Middle frontal gyrus (tissue), 1 donor: ENCODE measurements around the gene FITM1.

Source experiments
- DNase-seq: peaks from one replicate; pipeline ENCODE4 v3.0.0-alpha.2; 2015; ENCODE audit warnings: low spot score; ENCODE audit errors: extremely low spot score

FITM1 gene

DNA sequence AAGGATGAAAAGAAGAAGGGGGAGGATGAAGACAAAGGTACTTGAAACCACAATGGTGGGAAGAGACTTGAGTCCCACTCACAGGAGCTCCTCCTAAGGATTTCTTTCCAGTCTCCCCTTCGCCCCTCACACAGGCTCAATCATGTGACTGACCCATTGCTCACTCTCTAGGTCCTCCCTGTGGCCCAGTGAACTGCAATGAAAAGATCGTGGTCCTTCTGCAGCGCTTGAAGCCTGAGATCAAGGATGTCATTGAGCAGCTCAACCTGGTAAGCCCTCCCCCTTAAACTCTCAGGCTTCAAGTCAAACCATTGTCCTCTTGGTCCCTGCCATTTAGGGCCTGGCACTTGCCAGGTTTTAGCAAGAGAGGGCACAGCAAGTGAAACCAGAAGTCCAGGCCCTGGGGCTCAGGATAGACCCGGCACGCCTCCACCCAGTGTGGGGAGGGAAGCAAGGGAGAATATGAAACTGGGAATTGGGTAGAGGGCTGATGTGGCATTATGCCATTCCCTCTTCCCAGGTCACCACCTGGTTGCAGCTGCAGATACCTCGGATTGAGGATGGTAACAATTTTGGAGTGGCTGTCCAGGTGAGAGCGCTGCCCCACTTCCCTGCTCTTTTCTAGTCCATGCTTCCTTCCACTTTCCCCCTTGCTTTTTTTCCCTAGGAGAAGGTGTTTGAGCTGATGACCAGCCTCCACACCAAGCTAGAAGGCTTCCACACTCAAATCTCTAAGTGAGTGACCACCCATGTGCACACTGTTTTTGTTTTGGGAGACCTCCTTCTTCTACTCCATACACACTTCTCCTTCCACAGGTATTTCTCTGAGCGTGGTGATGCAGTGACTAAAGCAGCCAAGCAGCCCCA, 7.3 kb downstream of the FITM1 start:
- no peak for DNase-seq

DNA sequence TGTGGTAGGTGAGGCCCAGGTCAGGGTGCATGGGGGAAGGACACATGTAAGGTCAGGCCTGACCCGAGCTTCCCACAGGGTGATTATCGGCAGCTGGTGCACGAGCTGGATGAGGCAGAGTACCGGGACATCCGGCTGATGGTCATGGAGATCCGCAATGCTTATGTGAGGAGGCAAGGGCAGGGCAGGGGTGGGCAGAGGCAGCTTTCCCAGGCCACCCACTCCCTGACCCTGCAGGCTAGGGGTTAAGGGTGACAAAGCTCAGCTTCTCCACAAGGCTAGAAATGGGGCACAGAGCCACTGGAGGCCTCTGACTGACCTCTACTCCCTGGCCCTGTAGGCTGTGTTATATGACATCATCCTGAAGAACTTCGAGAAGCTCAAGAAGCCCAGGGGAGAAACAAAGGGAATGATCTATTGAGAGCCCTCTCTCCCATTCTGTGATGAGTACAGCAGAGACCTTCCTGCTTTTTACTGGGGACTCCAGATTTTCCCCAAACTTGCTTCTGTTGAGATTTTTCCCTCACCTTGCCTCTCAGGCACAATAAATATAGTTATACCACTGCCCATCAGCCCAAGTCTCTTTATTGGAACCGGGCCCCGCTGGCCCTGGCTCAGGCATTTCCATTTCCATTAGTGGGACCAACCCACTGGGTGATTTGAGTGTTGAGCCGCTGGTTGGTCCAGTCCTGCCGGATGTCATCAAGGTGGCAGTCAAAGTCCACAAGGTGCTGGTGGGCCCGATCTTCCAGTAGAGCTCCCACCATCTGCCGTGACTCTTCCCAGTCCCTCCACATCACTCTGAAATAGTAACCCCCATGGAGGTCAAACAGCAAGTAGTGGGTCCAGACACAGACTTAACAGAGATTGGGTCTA, 8.2 kb downstream of the FITM1 start:
- DNase-seq, result no peak

DNA sequence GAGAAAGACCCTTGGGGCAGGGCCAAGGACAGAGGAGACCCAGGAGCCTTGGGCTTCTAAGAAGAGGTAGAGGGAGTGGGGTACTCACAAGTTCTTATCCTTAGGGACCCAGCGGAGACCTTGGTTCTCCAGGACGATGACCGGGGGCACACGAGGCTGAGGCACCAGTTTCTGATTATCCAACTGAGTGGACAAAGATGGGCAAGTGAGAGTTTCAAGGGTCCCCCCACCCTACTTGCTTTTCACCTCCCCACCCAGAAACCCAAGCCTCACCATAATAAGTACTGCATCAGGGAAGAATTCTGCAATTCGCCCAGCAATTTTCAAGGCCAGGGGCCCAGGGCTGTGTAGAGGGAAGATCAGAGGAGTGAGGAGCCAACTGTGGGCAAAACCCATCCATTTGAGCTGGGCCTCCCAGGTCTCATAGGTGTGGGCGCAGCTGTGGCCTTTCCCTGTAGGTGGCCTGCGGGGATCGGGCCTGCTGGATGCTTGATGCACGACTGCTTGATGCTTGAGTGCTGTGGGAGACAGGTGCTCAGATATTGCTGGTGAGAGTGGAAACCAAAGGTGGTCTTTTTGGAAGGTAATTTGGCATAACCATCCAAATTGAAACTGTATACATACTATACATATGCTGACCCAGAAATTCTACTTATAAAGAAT, 8.9 kb downstream of the FITM1 start:
- no peak for DNase-seq

DNA sequence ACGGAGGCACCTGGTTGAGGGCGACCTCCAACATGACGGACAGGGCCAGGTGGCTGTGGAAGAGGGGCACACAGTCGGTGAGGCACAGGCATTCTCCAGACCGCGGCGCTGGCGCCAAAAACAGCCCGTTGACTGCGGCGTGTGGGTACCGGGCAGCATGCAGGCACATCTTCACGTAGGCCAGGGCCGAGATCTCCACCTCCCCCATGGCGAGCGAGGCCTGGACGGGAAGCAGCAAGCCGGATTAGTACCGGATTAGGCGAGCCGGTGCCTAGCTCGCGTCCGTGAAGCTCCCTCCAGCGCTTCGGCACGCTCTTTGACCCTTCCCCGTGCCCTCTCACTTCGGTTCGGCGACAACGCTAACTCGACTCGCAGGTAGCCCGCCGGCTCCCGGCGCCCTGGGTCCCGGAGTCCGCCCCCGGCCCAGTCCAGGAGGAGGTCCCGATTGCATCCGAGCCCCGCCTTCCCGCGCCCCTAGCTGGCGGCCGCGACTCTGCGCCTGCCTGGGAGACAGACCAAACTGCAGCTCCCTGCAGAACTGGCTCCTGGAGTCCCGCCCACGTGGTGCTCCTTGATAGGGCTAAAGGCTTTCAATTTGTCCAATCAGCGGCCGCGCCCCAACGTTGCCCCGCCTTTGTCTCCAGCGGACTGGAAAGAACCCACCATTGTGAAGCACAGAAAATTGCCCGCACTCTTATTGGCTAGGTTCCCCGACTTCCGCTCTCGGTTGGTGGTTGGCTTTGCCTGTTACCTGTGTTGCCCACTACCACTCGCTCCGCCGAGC, 10.8 kb downstream of the FITM1 start, which contains the start of gene EMC9:
Gene EMC9 (minus strand): TSS at position 495 of the 784 bp plus-strand sequence. CDS start 287 bp downstream, at position 208.
- peak; percentile 100 for DNase-seq

DNA sequence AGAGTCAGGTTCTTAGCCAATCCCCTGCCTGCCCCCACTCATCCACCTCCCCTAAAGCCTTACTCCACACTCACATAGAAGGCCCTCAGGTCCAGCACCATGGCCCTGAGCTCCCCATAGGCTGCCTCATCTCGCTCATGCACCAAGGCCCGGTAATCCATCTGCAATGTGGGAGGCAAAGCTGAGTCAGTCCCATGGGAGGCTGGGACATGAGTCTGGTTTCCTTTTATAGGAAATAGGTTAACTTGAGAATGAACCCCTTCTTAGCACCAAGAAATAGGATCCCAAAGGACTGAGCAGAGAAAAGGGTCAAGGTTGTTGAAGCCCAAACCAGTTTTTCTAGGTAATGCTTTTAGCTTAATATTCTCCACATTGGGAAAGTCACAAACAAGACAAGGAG, 13.1 kb downstream of the FITM1 start:
- no peak for DNase-seq

DNA sequence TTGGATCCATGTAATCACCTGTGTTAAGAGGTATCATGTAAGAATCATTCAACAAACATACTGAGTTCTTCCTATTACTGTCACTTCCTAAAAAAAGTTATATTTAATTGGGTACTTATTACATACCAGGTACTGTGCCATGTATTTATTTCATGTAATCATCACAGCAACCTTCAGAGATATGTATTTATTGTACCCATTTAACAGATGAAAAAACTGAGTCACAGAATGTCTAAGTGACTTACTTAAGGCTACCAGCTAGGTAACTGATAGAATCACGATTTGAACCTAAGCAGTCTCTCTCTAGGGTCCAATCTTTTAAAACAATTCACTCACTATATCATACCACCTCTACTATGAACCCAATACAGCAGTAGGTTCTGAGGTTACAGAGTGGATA, 14.0 kb downstream of the FITM1 start:
- DNase-seq, result no peak

DNA sequence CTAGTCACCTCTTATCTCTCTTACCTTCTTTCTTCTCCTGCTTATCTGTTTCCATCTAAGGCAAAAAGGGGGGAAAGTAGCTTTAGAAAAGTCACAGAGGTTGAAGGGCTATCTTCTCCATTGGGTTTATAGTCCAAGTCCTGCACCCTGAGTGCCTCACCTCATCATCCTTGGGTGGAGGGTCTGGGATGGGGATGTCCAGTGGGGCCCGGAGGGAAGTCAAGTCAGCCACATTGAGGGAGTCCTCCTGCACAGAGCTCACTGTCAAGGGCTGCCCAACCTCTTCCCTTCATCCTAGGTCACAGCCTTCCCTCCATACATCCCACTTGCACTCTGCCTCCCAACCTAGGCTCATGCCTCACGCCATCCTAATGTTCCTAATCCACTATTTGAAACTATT, 14.8 kb downstream of the FITM1 start:
- DNase-seq, result no peak

DNA sequence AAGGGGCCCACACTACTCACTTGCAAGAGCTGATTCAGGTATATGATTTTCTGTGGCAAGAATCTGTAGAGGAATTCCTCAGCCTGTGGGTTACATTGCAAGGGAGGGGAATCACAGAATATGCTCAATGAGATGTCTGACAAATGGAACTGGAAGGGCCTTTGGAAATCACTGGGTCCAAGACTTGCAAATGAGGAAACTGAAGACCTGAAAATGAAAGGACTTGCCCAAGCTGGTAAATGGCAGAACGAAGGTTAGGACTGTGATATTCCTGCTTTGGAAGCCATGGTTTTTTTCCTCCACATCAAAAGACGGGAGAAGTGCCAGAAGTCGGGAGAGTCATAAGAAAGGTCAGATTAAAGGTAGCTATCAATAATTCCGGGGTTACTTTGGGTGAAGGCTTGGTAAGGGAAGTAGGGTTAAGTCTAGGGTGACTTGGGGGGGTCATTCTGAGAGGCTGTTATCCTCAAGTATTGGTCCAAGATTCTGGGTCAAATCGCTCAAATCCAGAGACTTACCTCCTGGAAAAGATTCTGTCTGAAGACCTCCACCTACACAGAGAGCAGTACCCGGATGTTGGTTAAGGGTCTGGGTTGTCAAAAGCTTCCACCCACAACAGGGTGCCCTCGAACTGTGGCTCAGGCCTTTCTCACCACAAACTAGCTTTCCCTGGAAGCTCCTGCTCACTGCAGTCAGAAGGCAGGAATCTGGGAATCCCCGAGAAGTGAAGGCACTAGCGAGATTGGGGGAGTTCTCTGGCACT, 15.4 kb downstream of the FITM1 start:
- DNase-seq, result no peak

DNA sequence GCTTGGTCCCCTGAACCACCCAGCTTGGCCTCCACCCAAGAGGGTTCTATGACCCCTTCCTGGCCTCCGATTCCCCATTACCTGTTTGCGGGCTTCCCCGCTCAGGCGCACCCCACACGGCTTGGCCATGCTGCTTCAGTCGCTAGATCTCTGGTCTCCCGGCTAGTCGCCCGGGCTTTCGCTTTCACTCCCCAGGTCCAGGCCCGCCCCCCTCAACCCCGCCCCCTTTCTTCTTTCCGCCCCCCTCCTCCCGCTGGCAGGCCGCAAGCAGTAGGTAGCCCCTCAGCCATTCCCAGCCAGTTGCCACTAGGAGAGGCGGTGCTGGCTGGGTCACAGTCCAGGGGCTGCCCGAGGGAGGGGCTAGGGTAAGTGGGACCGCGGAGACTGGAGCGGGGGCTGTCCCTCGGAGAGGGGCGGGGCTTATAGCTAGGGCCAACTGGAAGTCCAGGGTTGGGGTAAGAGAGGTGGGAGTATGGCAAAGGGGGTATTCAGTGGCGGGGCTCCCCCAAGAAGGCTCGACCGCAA, 16.1 kb downstream of the FITM1 start, which contains the start of gene PSME2:
Gene PSME2 (minus strand): TSS at position 158 of the 525 bp plus-strand sequence. CDS start 29 bp downstream, at position 129.
- DNase-seq, result peak; percentile 25

DNA sequence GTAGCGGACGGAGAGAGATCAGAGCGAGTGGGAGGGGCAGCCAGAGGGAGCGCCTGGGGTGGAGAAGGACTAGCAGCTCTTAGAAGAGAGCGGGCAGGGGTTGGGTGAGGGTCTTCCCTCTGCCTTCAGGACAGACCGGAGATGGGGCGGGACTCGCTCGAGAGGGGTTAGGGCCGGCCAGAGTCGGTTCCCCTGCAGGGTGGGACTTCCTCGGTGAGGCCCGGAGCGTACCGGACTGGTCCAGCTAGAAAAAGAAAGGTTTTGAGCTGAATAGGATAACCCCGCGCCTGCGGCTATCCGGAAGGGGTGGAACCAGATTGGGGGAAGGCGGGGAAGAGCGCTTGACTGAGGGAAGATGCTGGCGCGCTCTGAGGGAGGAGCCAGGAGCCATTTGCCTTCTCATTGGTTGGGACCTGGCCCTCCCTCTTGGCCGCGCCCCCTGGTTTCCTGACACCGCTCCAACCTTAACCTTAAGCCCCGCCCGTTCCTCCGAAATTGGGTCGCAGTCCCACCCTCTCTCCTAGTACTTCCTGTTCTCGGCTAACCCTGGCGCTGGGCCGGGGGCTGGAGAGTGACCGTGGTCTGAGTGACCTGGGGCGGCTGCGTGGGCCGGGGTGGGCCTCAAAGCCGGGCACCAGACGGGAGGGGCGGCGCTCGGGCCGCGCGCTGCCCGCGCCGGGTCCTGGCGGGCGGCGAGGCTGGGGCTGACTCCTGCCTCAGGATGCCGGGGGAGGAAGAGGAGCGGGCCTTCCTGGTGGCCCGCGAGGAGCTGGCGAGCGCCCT, 16.7 kb downstream of the FITM1 start, which contains the start of gene RNF31:
Gene RNF31 (plus strand): TSS at position 521 of the 783 bp plus-strand sequence. CDS start 201 bp downstream, at position 722.
- peak; percentile 94 for DNase-seq

DNA sequence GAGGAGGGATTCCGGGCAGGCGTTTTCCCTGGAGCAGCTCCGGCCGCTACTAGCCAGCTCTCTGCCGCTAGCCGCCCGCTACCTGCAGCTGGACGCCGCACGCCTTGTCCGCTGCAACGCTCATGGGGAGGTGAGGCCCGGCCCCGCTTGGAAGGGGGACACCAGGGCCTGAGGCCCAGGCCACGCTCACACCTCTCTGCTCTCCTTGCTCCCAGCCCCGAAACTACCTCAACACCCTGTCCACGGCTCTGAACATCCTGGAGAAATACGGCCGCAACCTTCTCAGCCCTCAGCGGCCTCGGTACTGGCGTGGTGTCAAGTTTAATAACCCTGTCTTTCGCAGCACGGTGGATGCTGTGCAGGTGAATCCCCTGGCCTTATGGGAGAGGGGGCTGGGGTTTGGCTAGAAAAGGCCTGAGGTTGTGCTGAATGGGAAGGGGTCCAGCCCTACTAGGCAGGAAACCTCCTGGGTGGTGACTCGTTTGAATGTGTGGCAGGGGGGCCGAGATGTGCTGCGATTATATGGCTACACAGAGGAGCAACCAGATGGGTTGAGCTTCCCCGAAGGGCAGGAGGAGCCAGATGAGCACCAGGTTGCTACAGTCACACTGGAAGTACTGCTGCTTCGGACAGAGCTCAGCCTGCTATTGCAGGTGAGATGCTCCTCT, 17.4 kb downstream of the FITM1 start:
- DNase-seq, result no peak

DNA sequence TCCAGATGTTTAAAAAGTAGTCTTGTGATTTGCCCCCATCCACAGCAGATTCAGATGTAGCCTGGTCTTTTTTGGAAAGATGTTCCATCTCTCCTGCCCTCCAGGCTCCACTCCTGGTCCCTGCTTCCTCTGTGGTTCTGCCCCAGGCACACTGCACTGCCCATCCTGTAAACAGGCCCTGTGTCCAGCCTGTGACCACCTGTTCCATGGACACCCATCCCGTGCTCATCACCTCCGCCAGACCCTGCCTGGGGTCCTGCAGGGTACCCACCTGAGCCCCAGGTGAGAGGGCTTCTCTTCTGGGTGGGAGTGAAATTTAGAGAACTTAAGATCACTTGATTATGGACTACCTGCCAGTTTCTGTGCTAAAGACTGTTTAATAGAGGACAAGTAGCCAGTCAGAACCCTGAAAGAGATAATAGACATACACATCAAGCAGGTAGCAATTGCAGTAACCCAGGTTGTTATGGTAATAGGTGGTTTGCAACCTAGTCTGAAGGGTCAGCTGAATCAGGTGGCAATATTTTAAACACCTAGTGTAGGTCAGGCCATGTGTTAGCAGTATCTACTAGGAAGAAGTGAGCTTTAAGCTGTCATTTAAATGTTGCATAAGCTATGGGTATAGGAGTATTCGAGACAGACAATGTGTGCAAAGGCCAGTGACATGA, 19.0 kb downstream of the FITM1 start:
- DNase-seq, result no peak

DNA sequence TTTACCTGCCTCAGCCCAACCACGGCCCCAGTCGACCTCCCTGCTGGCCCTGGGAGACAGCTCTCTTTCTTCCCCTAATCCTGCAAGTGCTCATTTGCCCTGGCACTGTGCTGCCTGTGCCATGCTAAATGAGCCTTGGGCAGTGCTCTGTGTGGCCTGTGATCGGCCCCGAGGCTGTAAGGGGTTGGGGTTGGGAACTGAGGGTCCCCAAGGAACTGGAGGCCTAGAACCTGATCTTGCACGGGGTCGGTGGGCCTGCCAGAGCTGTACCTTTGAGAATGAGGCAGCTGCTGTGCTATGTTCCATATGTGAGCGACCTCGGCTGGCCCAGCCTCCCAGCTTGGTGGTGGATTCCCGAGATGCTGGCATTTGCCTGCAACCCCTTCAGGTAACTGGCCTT, 19.6 kb downstream of the FITM1 start:
- DNase-seq, result no peak

DNA sequence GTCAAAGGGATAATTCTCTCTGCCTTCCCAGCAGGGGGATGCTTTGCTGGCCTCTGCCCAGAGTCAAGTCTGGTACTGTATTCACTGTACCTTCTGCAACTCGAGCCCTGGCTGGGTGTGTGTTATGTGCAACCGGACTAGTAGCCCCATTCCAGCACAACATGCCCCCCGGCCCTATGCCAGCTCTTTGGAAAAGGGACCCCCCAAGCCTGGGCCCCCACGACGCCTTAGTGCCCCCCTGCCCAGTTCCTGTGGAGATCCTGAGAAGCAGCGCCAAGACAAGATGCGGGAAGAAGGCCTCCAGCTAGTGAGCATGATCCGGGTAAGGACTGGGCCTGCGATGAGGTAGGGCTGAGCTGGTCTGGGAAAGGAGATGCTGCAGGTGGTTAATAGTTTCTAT, 20.1 kb downstream of the FITM1 start:
- DNase-seq, result no peak

DNA sequence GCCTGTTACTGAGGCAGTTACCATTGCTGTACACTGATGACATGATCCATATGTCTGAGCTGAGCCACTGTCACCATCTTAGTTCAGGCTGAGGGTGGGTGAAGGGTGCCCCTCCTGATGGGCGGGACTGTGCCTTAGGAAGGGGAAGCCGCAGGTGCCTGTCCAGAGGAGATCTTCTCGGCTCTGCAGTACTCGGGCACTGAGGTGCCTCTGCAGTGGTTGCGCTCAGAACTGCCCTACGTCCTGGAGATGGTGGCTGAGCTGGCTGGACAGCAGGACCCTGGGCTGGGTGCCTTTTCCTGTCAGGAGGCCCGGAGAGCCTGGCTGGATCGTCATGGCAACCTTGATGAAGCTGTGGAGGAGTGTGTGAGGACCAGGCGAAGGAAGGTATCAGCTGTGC, 20.5 kb downstream of the FITM1 start:
- DNase-seq, result no peak

DNA sequence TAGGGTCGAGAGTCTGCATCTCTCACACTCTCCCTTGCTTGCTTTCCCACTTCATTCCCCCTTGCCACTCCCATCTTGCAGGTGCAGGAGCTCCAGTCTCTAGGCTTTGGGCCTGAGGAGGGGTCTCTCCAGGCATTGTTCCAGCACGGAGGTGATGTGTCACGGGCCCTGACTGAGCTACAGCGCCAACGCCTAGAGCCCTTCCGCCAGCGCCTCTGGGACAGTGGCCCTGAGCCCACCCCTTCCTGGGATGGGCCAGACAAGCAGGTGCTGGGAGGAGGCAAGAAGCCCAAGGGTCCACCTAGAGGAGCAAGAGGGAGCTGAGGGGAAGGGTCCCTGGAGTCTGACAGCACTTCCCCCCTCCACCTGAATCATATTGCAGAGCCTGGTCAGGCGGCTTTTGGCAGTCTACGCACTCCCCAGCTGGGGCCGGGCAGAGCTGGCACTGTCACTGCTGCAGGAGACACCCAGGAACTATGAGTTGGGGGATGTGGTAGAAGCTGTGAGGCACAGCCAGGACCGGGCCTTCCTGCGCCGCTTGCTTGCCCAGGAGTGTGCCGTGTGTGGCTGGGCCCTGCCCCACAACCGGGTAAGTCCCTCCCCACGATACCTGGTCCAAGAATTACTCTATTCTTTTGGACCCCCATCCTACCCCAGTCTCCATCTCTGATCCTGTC, 21.1 kb downstream of the FITM1 start:
- DNase-seq, result no peak

DNA sequence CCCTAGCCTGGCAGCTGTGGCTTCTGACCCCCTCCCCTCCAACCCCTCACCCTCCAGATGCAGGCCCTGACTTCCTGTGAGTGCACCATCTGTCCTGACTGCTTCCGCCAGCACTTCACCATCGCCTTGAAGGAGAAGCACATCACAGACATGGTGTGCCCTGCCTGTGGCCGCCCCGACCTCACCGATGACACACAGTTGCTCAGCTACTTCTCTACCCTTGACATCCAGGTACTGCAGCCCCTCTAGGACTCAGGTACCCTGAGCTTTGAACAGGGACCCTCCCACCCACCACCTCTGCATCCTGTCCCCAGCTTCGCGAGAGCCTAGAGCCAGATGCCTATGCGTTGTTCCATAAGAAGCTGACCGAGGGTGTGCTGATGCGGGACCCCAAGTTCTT, 24.6 kb downstream of the FITM1 start:
- no peak for DNase-seq
